GM12891 (cell line): Measurements from ENCODE around the gene KLLN.
"Not testable (repeated sequence)": the region's sequence is repeated elsewhere in the genome, so short reads cannot be mapped to it uniquely, and the experiment has no call there.

Source experiments
- POLR2A ChIP-seq: IDR thresholded peaks from 2 replicates; pipeline ENCODE4 v1.6.1; 2011; ENCODE audit warnings: low read depth, low read length, control low read depth
- POLR2AphosphoS5 ChIP-seq: IDR thresholded peaks from 2 replicates; pipeline ENCODE4 v1.6.1; 2011; ENCODE audit warnings: low read depth, low read length, control low read depth
- SPI1 ChIP-seq: IDR thresholded peaks from 2 replicates; pipeline ENCODE4 v1.6.1; 2011; ENCODE audit warnings: low read depth, low read length, control low read depth

DNA sequence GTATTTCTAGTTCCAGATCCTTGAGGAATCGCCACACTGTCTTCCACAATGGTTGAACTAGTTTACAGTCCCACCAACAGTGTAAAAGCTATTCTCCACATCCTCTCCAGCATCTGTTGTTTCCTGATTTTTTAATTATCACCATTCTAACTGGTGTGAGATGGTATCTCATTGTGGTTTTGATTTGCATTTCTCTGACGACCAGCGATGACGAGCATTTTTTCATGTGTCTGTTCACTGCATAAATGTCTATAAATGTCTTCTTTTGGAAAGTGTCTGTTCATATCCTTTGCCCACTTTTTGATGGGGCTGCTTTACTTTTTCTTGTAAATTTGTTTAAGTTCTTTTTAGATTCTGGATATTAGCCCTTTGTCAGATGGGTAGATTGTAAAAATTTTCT lies 7.7 kb downstream of the KLLN start:
- TF ChIP-seq POLR2AphosphoS5, POLR2A, SPI1: not testable (repeated sequence)
